Progenitor cell of endocrine pancreas (in vitro differentiated cells): ENCODE data around the gene PDPK1. TPM values are rescaled to one million over a fixed set of nuclear protein-coding genes. Genes with fewer than 3 reads are reported as not detected.
"Not testable (repeated sequence)": the region's sequence is repeated elsewhere in the genome, so short reads cannot be mapped to it uniquely, and the experiment has no call there.

Experiments used
- DNase-seq: peaks from one replicate; pipeline ENCODE4 v3.0.0; 2021; ENCODE audit warnings: low spot score; ENCODE audit not compliant: unreplicated experiment
- H3K27ac Mint-ChIP-seq: 2 replicates; pipeline ENCODE4 v1.8.0; 2021; ENCODE audit warnings: mild to moderate bottlenecking, moderate library complexity, mixed read lengths
- H3K27me3 Mint-ChIP-seq: 2 replicates; pipeline ENCODE4 v1.8.0; 2021; ENCODE audit warnings: mixed read lengths
- H3K36me3 Mint-ChIP-seq: 2 replicates; pipeline ENCODE4 v1.8.0; 2022; ENCODE audit warnings: mixed read lengths; ENCODE audit not compliant: insufficient read depth
- H3K4me1 Mint-ChIP-seq: 2 replicates; pipeline ENCODE4 v1.8.0; 2021; ENCODE audit warnings: low read depth, mixed read lengths
- H3K4me3 Mint-ChIP-seq: 2 replicates; pipeline ENCODE4 v1.8.0; 2021; ENCODE audit warnings: low read depth, mild to moderate bottlenecking, moderate library complexity, mixed read lengths
- H3K9me3 Mint-ChIP-seq: 2 replicates; pipeline ENCODE4 v1.8.0; 2021; ENCODE audit warnings: low read depth, mixed read lengths
- CTCF ChIP-seq: fragments of 200-600 bp; sonication (generic); IDR thresholded peaks from one replicate; pipeline ENCODE4 v1.5.0; 2021; ENCODE audit warnings: antibody characterized with exemption, mild to moderate bottlenecking; ENCODE audit not compliant: unreplicated experiment
- total RNA-seq: library from RNA; stranded (reverse); gene quantifications from 2 replicates; pipeline ENCODE4 v1.2.1, GENCODE V29; 2021

PDPK1 gene
- total RNA-seq, 1 donor from 2014 or later, result 45.0 TPM

GRCh38 chr16:2560798-2561133 lies 22.9 kb downstream of the PDPK1 start:
- peak; percentile 51 for DNase-seq
- H3K4me3 Mint-ChIP-seq, H3K36me3 Mint-ChIP-seq: not testable (repeated sequence)

GRCh38 chr16:2567506-2567905 lies 29.7 kb downstream of the PDPK1 start:
- DNase-seq, H3K4me1 Mint-ChIP-seq, H3K36me3 Mint-ChIP-seq, H3K9me3 Mint-ChIP-seq, H3K27me3 Mint-ChIP-seq, H3K4me3 Mint-ChIP-seq, H3K27ac Mint-ChIP-seq: not testable (repeated sequence)

More at GRCh38 chr16:2560798-2561133, 22.9 kb downstream of the PDPK1 start:
- not testable (repeated sequence) for H3K9me3 Mint-ChIP-seq, H3K4me1 Mint-ChIP-seq, H3K27ac Mint-ChIP-seq, H3K27me3 Mint-ChIP-seq
- TF ChIP-seq CTCF, result peak; percentile 57

GRCh38 chr16:2568573-2568972 lies 30.8 kb downstream of the PDPK1 start:
- H3K36me3 Mint-ChIP-seq, H3K4me1 Mint-ChIP-seq, H3K27ac Mint-ChIP-seq, H3K4me3 Mint-ChIP-seq, H3K9me3 Mint-ChIP-seq, DNase-seq, H3K27me3 Mint-ChIP-seq: not testable (repeated sequence)

GRCh38 chr16:2572704-2573103 lies 34.9 kb downstream of the PDPK1 start:
- H3K9me3 Mint-ChIP-seq, H3K36me3 Mint-ChIP-seq, H3K27ac Mint-ChIP-seq, DNase-seq, H3K4me1 Mint-ChIP-seq, H3K27me3 Mint-ChIP-seq, H3K4me3 Mint-ChIP-seq: not testable (repeated sequence)

GRCh38 chr16:2575839-2576238 lies 38.0 kb downstream of the PDPK1 start:
- H3K4me1 Mint-ChIP-seq, H3K9me3 Mint-ChIP-seq, DNase-seq, H3K27ac Mint-ChIP-seq, H3K4me3 Mint-ChIP-seq, H3K36me3 Mint-ChIP-seq, H3K27me3 Mint-ChIP-seq: not testable (repeated sequence)

GRCh38 chr16:2577044-2577443 lies 39.2 kb downstream of the PDPK1 start:
- H3K27me3 Mint-ChIP-seq, H3K4me3 Mint-ChIP-seq, H3K36me3 Mint-ChIP-seq, DNase-seq, H3K27ac Mint-ChIP-seq, H3K9me3 Mint-ChIP-seq, H3K4me1 Mint-ChIP-seq: not testable (repeated sequence)

- not testable (repeated sequence) for H3K27me3 Mint-ChIP-seq, H3K4me1 Mint-ChIP-seq, DNase-seq, H3K9me3 Mint-ChIP-seq, H3K36me3 Mint-ChIP-seq, H3K27ac Mint-ChIP-seq, H3K4me3 Mint-ChIP-seq
Measured at GRCh38 chr16:2578905-2579304, 41.1 kb downstream of the PDPK1 start.

GRCh38 chr16:2580143-2580542 lies 42.3 kb downstream of the PDPK1 start:
- TF ChIP-seq CTCF, result peak; percentile 34
- H3K27me3 Mint-ChIP-seq, H3K36me3 Mint-ChIP-seq, H3K4me1 Mint-ChIP-seq, DNase-seq, H3K4me3 Mint-ChIP-seq, H3K9me3 Mint-ChIP-seq, H3K27ac Mint-ChIP-seq: not testable (repeated sequence)

GRCh38 chr16:2580818-2581217 lies 43.0 kb downstream of the PDPK1 start:
- H3K9me3 Mint-ChIP-seq, DNase-seq, H3K27me3 Mint-ChIP-seq, H3K27ac Mint-ChIP-seq, H3K36me3 Mint-ChIP-seq, H3K4me3 Mint-ChIP-seq, H3K4me1 Mint-ChIP-seq: not testable (repeated sequence)
